ENCODE results near the gene ATP5IF1.

DNA sequence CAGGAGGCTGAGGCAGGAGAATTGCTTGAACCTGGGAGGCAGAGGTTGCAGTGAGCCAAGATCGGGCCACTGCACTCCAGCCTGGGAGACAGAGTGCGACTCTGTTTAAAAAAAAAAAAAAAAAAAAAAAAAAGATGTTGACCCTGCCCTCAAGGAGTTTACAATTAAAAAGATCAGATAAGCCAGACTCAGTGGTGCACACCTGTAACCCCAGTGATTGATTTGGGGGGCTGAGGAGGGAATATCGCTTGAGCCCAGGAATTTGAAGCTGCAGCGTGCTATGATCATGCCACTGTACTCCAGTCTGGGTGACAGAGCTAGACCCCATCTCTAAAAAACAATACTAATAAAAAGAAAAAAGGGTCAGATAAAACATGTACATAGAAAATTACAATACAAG is 21.8 kb downstream of the ATP5IF1 start:
- TF ChIP-seq, protein P1, sequence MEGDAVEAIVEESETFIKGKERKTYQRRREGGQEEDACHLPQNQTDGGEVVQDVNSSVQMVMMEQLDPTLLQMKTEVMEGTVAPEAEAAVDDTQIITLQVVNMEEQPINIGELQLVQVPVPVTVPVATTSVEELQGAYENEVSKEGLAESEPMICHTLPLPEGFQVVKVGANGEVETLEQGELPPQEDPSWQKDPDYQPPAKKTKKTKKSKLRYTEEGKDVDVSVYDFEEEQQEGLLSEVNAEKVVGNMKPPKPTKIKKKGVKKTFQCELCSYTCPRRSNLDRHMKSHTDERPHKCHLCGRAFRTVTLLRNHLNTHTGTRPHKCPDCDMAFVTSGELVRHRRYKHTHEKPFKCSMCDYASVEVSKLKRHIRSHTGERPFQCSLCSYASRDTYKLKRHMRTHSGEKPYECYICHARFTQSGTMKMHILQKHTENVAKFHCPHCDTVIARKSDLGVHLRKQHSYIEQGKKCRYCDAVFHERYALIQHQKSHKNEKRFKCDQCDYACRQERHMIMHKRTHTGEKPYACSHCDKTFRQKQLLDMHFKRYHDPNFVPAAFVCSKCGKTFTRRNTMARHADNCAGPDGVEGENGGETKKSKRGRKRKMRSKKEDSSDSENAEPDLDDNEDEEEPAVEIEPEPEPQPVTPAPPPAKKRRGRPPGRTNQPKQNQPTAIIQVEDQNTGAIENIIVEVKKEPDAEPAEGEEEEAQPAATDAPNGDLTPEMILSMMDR (IDR thresholded peaks at IDR 0.05) = no peak
- no peak for TF ChIP-seq POLR2A (IDR thresholded peaks at IDR 0.05)
